ENCODE results near the gene NXPH2.

NXPH2 gene

GRCh38 chr2:138630164-138630563 is 150.0 kb downstream of the NXPH2 start:
- no peak for DNase-seq

GRCh38 chr2:138626148-138626547 is 154.0 kb downstream of the NXPH2 start:
- DNase-seq: no peak

GRCh38 chr2:138622613-138623012 is 157.6 kb downstream of the NXPH2 start:
- no peak for DNase-seq

- no peak for DNase-seq
Observed at GRCh38 chr2:138621139-138621538, 159.1 kb downstream of the NXPH2 start.

- DNase-seq: no peak
Observed at GRCh38 chr2:138620431-138620830, 159.8 kb downstream of the NXPH2 start.

Measured in T1000 (cell line).